MM.1S (cell line): Measurements from ENCODE around the gene ACP1.

ENCODE experiments used
- EZH2 ChIP-seq: fragments of 300-600 bp; sonication (generic); optimal IDR thresholded peaks from 2 replicates; pipeline ENCODE3; 2017; ENCODE audit warnings: low read depth, mild to moderate bottlenecking, antibody characterized with exemption, low read length, mixed read lengths
- TF ChIP-seq, protein P1 (sequence below): fragments of 300-600 bp; sonication (generic); IDR thresholded peaks from 2 replicates; pipeline ENCODE4 v1.5.1; 2016; ENCODE audit warnings: antibody characterized with exemption, low read length, mixed read lengths

DNA sequence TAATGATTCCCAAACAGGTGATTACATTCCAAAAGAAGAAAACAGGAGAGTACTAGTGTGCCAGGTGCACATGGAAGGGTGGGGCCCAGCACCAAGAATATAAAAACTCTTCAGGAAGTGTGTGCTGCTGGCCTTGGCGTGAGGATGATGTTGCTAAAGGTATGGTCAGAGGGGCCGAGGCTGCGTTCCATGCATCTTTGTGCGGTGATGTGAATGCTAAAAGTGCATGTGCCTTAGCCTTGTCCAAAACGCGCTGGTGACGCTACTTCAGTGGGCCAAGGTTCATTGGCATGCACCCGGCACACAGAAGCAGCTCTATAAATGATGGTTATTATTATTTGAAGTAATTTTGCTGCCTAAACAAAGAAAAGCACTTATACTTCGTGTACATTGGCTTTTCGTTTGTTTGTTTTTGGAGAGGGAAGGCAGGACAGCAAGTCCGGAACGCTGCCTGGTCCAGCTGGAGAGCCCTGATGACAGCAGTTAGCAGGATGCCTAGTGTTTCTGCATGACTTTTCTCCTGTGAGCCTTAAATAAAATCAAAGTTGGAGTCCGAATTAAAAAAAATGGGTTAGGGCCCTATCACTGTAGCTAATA is 20.2 kb downstream of the ACP1 start:
- TF ChIP-seq, protein P1, sequence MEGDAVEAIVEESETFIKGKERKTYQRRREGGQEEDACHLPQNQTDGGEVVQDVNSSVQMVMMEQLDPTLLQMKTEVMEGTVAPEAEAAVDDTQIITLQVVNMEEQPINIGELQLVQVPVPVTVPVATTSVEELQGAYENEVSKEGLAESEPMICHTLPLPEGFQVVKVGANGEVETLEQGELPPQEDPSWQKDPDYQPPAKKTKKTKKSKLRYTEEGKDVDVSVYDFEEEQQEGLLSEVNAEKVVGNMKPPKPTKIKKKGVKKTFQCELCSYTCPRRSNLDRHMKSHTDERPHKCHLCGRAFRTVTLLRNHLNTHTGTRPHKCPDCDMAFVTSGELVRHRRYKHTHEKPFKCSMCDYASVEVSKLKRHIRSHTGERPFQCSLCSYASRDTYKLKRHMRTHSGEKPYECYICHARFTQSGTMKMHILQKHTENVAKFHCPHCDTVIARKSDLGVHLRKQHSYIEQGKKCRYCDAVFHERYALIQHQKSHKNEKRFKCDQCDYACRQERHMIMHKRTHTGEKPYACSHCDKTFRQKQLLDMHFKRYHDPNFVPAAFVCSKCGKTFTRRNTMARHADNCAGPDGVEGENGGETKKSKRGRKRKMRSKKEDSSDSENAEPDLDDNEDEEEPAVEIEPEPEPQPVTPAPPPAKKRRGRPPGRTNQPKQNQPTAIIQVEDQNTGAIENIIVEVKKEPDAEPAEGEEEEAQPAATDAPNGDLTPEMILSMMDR = no peak
- TF ChIP-seq EZH2 = no peak
